Endothelial cell of umbilical vein (primary cell): ENCODE data around the gene APOD. TPM values are rescaled to one million over a fixed set of nuclear protein-coding genes. Genes with fewer than 3 reads are reported as not detected.

ENCODE experiments used
- BruUV-seq: library from RNA; stranded (reverse); fragments of 400-500 nt; replicated peaks from 2 replicates; lab custom pipeline; 2021; lab: Mats Ljungman, UMichigan
- CTCF ChIA-PET: fragments of 300-600, 350-600 bp; sonication (Branson Sonifier 250); formaldehyde crosslinking; loops from one replicate; lab custom pipeline; 2021; ENCODE audit warnings: antibody characterized with exemption, inconsistent platforms; lab: Charles Lee
- POLR2A ChIA-PET: fragments of 300-600, 350-600 bp; sonication (Branson Sonifier 250); formaldehyde crosslinking; loops from one replicate; lab custom pipeline; 2021; ENCODE audit warnings: antibody characterized with exemption, inconsistent platforms; lab: Charles Lee
- DNase-seq: peaks from one replicate; pipeline ENCODE4 v3.0.0-alpha.2; 2011; ENCODE audit warnings: low read depth, low spot score
- FAIRE-seq: peaks from 2 replicates; lab custom pipeline; 2011; peaks lifted over from hg19 to GRCh38; lab: Jason Lieb, UNC
- H2AFZ ChIP-seq: 2 replicates; pipeline ENCODE4 v1.6.0; 2012; ENCODE audit warnings: low read depth, low read length, control low read depth, inconsistent platforms
- H3K27ac ChIP-seq: 2 replicates; pipeline ENCODE4 v1.5.1; 2011; ENCODE audit warnings: low read depth, mild to moderate bottlenecking, control low read depth, low read length, moderate library complexity; ENCODE audit not compliant: insufficient read depth
- H3K27me3 ChIP-seq, 2 experiments: 2 replicates each; pipeline versions ENCODE4 v1.6.0 to v1.6.1; 2011; ENCODE audit warnings: low read length in 2 of 2, mixed read lengths in 1 of 2; ENCODE audit not compliant: control insufficient read depth in 2 of 2, insufficient read depth in 2 of 2
- H3K36me3 ChIP-seq, 2 experiments: 2 replicates in 1 of 2; 3 replicates in 1 of 2; pipeline ENCODE4 v1.5.1; 2011; ENCODE audit warnings: low read length in 2 of 2, mild to moderate bottlenecking in 1 of 2, moderate library complexity in 1 of 2; ENCODE audit not compliant: control insufficient read depth in 2 of 2, insufficient read depth in 2 of 2; ENCODE audit errors: extremely low read depth in 1 of 2
- H3K4me1 ChIP-seq: 3 replicates; pipeline ENCODE4 v1.5.1; 2011; ENCODE audit warnings: mild to moderate bottlenecking, low read length; ENCODE audit not compliant: control insufficient read depth, insufficient read depth; ENCODE audit errors: extremely low read depth
- H3K4me2 ChIP-seq: 2 replicates; pipeline ENCODE4 v1.6.1; 2011; ENCODE audit warnings: low read length, control low read depth, mixed read lengths; ENCODE audit not compliant: insufficient read depth
- H3K4me3 ChIP-seq, 3 experiments: fragments of 200-600 bp in 1 of 3; sonication (generic), shearing (Covaris generic) in 1 of 3; replicated peaks in 1 of 3; 2 replicates each; pipeline ENCODE4 v1.5.1; 2011 to 2016; ENCODE audit warnings: control low read depth in 3 of 3, low read length in 3 of 3, mild to moderate bottlenecking in 2 of 3, inconsistent platforms in 1 of 3, low read depth in 1 of 3, moderate library complexity in 1 of 3; ENCODE audit not compliant: insufficient read depth in 1 of 3
- H3K79me2 ChIP-seq: 2 replicates; pipeline ENCODE4 v1.6.0; 2012; ENCODE audit warnings: low read length, inconsistent platforms; ENCODE audit not compliant: control insufficient read depth, insufficient read depth
- H3K9ac ChIP-seq: replicated peaks from 2 replicates; pipeline ENCODE3; 2011; ENCODE audit warnings: low read length, control low read depth; ENCODE audit not compliant: insufficient read depth; ENCODE audit errors: extremely low read depth
- H3K9me1 ChIP-seq: replicated peaks from 3 replicates; pipeline ENCODE4 v1.6.0; 2011; ENCODE audit warnings: mild to moderate bottlenecking, low read length; ENCODE audit not compliant: control insufficient read depth, insufficient read depth; ENCODE audit errors: extremely low read depth
- H3K9me3 ChIP-seq: replicated peaks from 2 replicates; pipeline ENCODE4 v1.5.1; 2012; ENCODE audit warnings: low read length, inconsistent platforms; ENCODE audit not compliant: control insufficient read depth, insufficient read depth
- H4K20me1 ChIP-seq: replicated peaks from 2 replicates; pipeline ENCODE3; 2011; ENCODE audit warnings: mild to moderate bottlenecking, low read length; ENCODE audit not compliant: control insufficient read depth, insufficient read depth; ENCODE audit errors: extremely low read depth
- CTCF ChIP-seq, 2 donors: IDR thresholded peaks; 1 replicate in 1 of 2; 2 replicates in 1 of 2; pipeline ENCODE4 v1.5.1; 2011; ENCODE audit warnings: low read length in 2 of 2, mild to moderate bottlenecking in 2 of 2, moderate library complexity in 2 of 2, control low read depth in 1 of 2, inconsistent platforms in 1 of 2, low read depth in 1 of 2; ENCODE audit not compliant: insufficient read depth in 1 of 2; ENCODE audit errors: extremely low read depth in 1 of 2
- EZH2 ChIP-seq: IDR thresholded peaks from 2 replicates; pipeline ENCODE4 v1.6.1; 2012; ENCODE audit warnings: borderline replicate concordance, low read depth, mild to moderate bottlenecking, moderate library complexity, low read length, inconsistent platforms; ENCODE audit not compliant: severe bottlenecking
- FOS ChIP-seq: IDR thresholded peaks from 2 replicates; pipeline ENCODE4 v1.6.1; 2011; ENCODE audit warnings: mild to moderate bottlenecking, low read length, moderate library complexity, borderline replicate concordance; ENCODE audit not compliant: insufficient read depth
- GATA2 ChIP-seq: IDR thresholded peaks from 2 replicates; pipeline ENCODE4 v1.7.0; 2011; ENCODE audit warnings: low read depth, mild to moderate bottlenecking, moderate library complexity, mixed read lengths, low read length; ENCODE audit not compliant: insufficient read length, insufficient read depth
- JUN ChIP-seq: IDR thresholded peaks from 2 replicates; pipeline ENCODE4 v1.6.1; 2011; ENCODE audit warnings: borderline replicate concordance, low read depth; ENCODE audit not compliant: insufficient read length, insufficient read depth
- MYC ChIP-seq: IDR thresholded peaks from one replicate; pipeline ENCODE4 v1.6.1; 2011; ENCODE audit warnings: mild to moderate bottlenecking, low read depth, low read length
- POLR2A ChIP-seq: IDR thresholded peaks from 2 replicates; pipeline ENCODE4 v1.6.1; 2012; ENCODE audit warnings: low read depth, mild to moderate bottlenecking, control low read depth, low read length
- POLR2AphosphoS5 ChIP-seq: IDR thresholded peaks from 2 replicates; pipeline ENCODE4 v1.6.1; 2012; ENCODE audit warnings: low read depth, mild to moderate bottlenecking, control low read depth, low read length, moderate library complexity; ENCODE audit not compliant: insufficient read depth
- dilution Hi-C: fragments of 300-500 bp; cut with MboI; formaldehyde crosslinking; loops from one replicate; pipeline ENCODE4 v1.15.0; 2019; ENCODE audit warnings: low sequenced_read_pairs; ENCODE audit not compliant: extremely low pct_ligation_motif_present
- intact Hi-C: fragments of 100-400 bp; cut with micrococcal nuclease; formaldehyde crosslinking; loops from one replicate; pipeline ENCODE4 v1.10.0; 2022
- polyA plus RNA-seq, 4 experiments: library from polyadenylated mRNA; depleted of rRNA in 3 of 4; stranded (reverse) in 3 of 4; unstranded in 1 of 4; fragments of >200 nt; gene quantifications; 2 replicates each; pipeline versions ENCODE4 v1.2.1 to v1.2.3, GENCODE V29; 2011 to 2012; ENCODE audit warnings: missing spikeins in 1 of 4
- total RNA-seq: library from RNA; stranded (reverse); gene quantifications from 2 replicates; pipeline ENCODE4 v1.2.3, GENCODE V29; 2021
- TF ChIP-seq, protein P1 (sequence below): IDR thresholded peaks from 2 replicates; pipeline ENCODE4 v1.6.1; 2011; ENCODE audit not compliant: insufficient read depth, insufficient read length

Gene APOD
- total and polyA plus RNA-seq, 2 donors (not counting 3 experiments of a cell fraction or from before 2014, with no cell fraction given): 2.2 to 2.9 TPM

DNA sequence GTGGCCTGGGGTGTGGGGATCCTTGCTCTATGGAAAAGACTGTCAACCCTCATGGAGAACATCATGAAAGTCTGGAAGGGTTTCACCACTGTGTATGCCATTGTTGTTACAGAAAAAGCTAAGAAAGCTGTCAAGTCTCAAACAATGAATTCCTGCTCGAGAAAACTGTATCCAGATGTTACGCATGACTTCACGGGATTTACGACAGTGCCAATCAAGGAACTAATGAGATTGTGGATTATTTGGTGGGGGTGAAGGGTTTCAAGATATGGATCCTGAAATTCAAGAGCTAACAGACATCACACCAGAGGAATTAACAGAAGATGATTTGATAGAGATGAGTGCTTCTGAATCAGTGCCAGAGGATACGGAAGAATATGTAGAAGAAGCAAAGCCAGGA lies 48.4 kb downstream of the APOD start:
- Histone ChIP-seq H3K4me3 (no peak overlapping the region), H3K36me3 (no peaks in the 10 kb centered on the region), H3K4me1 (no peaks in the 10 kb centered on the region), H3K27ac (no peak overlapping the region), H3K79me2 (peaks cover 31% of the 10 kb centered on the region), H3K9ac (no peak overlapping the region), H3K9me3 (no peaks in the 10 kb centered on the region), H3K9me1 (no peaks in the 10 kb centered on the region), H3K4me2 (no peak overlapping the region), H2AFZ (no peak overlapping the region), H4K20me1 (peaks cover 2% of the 10 kb centered on the region), H3K27me3 (no peaks in the 10 kb centered on the region)
- POLR2A ChIA-PET: no interaction called here
- no peak for TF ChIP-seq POLR2AphosphoS5
- no peak for TF ChIP-seq FOS
- TF ChIP-seq EZH2: no peak
- no peak for TF ChIP-seq MYC
- BruUV-seq: no TSS peak
- dilution Hi-C loops: no loop called here
- FAIRE-seq (no peak), DNase-seq (no peak)
- CTCF ChIA-PET: interaction anchor here (0.8 to 1.0 kb wide), 2 partner anchors 13 to 264 kb away, joined by 3 to 4 read pairs; partner anchors contain the start of gene XXYLT1
- intact Hi-C loops: no loop called here

DNA sequence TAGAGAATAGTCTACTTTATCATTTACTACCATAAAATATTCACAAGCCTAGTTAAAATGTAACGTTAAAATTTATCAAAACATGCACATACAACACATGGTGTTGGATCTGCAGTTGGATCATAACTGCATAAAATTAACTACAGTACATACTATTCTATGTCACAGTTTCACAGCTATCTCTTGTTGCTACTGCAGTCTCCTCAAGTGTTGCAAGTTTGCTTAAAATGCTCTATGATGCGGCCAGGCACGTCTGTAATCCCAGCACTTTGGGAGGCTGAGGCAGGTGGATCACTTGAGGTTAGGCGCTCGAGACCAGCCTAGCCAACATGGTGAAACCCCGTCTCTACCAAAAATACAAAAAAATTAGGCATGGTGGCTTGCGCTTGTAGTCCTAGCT lies 50.9 kb downstream of the APOD start:
- FAIRE-seq: no peak
- BruUV-seq: no TSS peak
- TF ChIP-seq, protein P1, sequence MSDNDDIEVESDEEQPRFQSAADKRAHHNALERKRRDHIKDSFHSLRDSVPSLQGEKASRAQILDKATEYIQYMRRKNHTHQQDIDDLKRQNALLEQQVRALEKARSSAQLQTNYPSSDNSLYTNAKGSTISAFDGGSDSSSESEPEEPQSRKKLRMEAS: no peak
- TF ChIP-seq CTCF (IDR thresholded peaks at IDR 0.05; ENCODE audit: extremely low read depth in 1 of 2, insufficient read depth in 1 of 2, low read depth in 1 of 2, low read length in 2 of 2) (no peak), FOS (no peak), POLR2AphosphoS5 (no peak), GATA2 (no peak), EZH2 (no peak), MYC (no peak), JUN (no peak), POLR2A (no peak)
- no peak for DNase-seq
- Histone ChIP-seq H2AFZ (no peak overlapping the region), H3K9ac (no peak overlapping the region), H3K4me1 (no peaks in the 10 kb centered on the region), H3K9me3 (no peaks in the 10 kb centered on the region), H4K20me1 (peaks cover 2% of the 10 kb centered on the region), H3K79me2 (peaks cover 20% of the 10 kb centered on the region), H3K4me3 (no peak overlapping the region), H3K9me1 (no peaks in the 10 kb centered on the region), H3K27ac (no peak overlapping the region), H3K27me3 (no peaks in the 10 kb centered on the region), H3K4me2 (no peak overlapping the region), H3K36me3 (no peaks in the 10 kb centered on the region)
- ChIA-PET CTCF (interaction anchor here (0.6 to 2.2 kb wide), 2 partner anchors 262 to 618 kb away, joined by 3 to 9 read pairs; partner anchors contain the start of gene XXYLT1), POLR2A (no interaction called here)
- dilution Hi-C loops (no loop called here), intact Hi-C loops (no loop called here)
